Measurements from ENCODE around the gene ABHD16B. TPM values are rescaled to one million over a fixed set of nuclear protein-coding genes. Genes with fewer than 3 reads are reported as not detected.
A peak's percentile ranks its signal among the peaks of the same experiment; 100 is the strongest.

Gene ABHD16B
- total and polyA plus RNA-seq, 10 of the 15 experiments (the other 5 are each of a cell fraction or from before 2014, with no cell fraction given), result 0.13 TPM; not detected in 9

- Histone ChIP-seq H3K4me3 (no peak overlapping the region), H3K9me3 (replicated peaks; ENCODE audit: control insufficient read depth, insufficient read depth, low read length) (no peaks in the 10 kb centered on the region), H3K79me2 (ENCODE audit: control insufficient read depth, insufficient read depth, low read length) (no peaks in the 10 kb centered on the region), H3K27me3 (replicated peaks in 1 of 2; ENCODE audit: control insufficient read depth in 2 of 2, insufficient read depth in 2 of 2, low read length in 1 of 2) (no peaks in the 10 kb centered on the region), H4K20me1 (ENCODE audit: control insufficient read depth, insufficient read depth) (no peaks in the 10 kb centered on the region), H3K4me1 (ENCODE audit: control insufficient read depth, insufficient read depth, low read length) (0 out of 2 replicates have a peak, but pooled peaks cover 3% of the 10 kb centered on the region), H2AFZ (ENCODE audit: control insufficient read depth, low read depth, low read length) (no peak overlapping the region), H3K36me3 (ENCODE audit: control insufficient read depth in 2 of 2, insufficient read depth in 2 of 2, low read length in 1 of 2) (peaks cover 10 to 34% of the 10 kb centered on the region in 2 experiments; a peak in 3 of 4 replicates), H3K4me2 (ENCODE audit: control insufficient read depth, insufficient read depth) (no peak overlapping the region), H3K9ac (ENCODE audit: control insufficient read depth, insufficient read depth, low read length) (no peak overlapping the region), H3K27ac (ENCODE audit: control insufficient read depth, insufficient read depth) (no peak overlapping the region)
- no peak for FAIRE-seq
- intact Hi-C loops (cut with micrococcal nuclease; ENCODE audit: unreplicated experiment) (no loop called here), in situ Hi-C loops (cut with MboI) (no loop called here)
- POLR2A ChIA-PET, result no interaction called here
- BruUV-seq (replicated peaks), result no TSS peak
- RAD21 ChIA-PET (ENCODE audit: unreplicated experiment), result no interaction called here
- 72% methylated on average over 21 of the region's 21 CpGs for WGBS (ENCODE audit: insufficient coverage, insufficient replicate concordance, low lambda C conversion rate, missing lambda C conversion rate)
- SMC1A ChIA-PET (ENCODE audit: uncharacterized antibody, unreplicated experiment), result no interaction called here
- no peak for DNase-seq (ENCODE audit: low read depth, low spot score)
- ATAC-seq, result peak; percentile 69
- CTCF ChIA-PET, result no interaction called here
- TF ChIP-seq RB1 (IDR thresholded peaks at IDR 0.05; ENCODE audit: borderline replicate concordance), result no peak
- TF ChIP-seq PAX8 (IDR thresholded peaks at IDR 0.05), result no peak
- no peak for TF ChIP-seq CREM (IDR thresholded peaks at IDR 0.05; ENCODE audit: low read depth)
- TF ChIP-seq HDGF (IDR thresholded peaks at IDR 0.05), result no peak
- TF ChIP-seq, protein P1, sequence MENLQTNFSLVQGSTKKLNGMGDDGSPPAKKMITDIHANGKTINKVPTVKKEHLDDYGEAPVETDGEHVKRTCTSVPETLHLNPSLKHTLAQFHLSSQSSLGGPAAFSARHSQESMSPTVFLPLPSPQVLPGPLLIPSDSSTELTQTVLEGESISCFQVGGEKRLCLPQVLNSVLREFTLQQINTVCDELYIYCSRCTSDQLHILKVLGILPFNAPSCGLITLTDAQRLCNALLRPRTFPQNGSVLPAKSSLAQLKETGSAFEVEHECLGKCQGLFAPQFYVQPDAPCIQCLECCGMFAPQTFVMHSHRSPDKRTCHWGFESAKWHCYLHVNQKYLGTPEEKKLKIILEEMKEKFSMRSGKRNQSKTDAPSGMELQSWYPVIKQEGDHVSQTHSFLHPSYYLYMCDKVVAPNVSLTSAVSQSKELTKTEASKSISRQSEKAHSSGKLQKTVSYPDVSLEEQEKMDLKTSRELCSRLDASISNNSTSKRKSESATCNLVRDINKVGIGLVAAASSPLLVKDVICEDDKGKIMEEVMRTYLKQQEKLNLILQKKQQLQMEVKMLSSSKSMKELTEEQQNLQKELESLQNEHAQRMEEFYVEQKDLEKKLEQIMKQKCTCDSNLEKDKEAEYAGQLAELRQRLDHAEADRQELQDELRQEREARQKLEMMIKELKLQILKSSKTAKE (IDR thresholded peaks at IDR 0.05; ENCODE audit: low read depth, poor library complexity, severe bottlenecking), result peak; percentile 40
- peak; percentile 73 for TF ChIP-seq MEF2B (IDR thresholded peaks at IDR 0.05; ENCODE audit: partially characterized antibody, poor library complexity, severe bottlenecking)
- TF ChIP-seq CBX3 (IDR thresholded peaks at IDR 0.05; ENCODE audit: borderline replicate concordance, low read depth), result no peak
- peak in 1 of 2 experiments; percentile 34; a peak in 1 of 4 replicates for TF ChIP-seq BHLHE40 (IDR thresholded peaks at IDR 0.05; ENCODE audit: borderline replicate concordance in 1 of 2, low read depth in 2 of 2, low read length in 1 of 2)
- TF ChIP-seq ATF7 (IDR thresholded peaks at IDR 0.05; ENCODE audit: low read depth), result peak; percentile 41; the same call in 1 of the 2 replicates
- no peak for TF ChIP-seq ZNF687 (IDR thresholded peaks at IDR 0.05)
- TF ChIP-seq NFYA (IDR thresholded peaks at IDR 0.05; ENCODE audit: borderline replicate concordance, low read depth, low read length), result no peak
- TF ChIP-seq, protein P2, sequence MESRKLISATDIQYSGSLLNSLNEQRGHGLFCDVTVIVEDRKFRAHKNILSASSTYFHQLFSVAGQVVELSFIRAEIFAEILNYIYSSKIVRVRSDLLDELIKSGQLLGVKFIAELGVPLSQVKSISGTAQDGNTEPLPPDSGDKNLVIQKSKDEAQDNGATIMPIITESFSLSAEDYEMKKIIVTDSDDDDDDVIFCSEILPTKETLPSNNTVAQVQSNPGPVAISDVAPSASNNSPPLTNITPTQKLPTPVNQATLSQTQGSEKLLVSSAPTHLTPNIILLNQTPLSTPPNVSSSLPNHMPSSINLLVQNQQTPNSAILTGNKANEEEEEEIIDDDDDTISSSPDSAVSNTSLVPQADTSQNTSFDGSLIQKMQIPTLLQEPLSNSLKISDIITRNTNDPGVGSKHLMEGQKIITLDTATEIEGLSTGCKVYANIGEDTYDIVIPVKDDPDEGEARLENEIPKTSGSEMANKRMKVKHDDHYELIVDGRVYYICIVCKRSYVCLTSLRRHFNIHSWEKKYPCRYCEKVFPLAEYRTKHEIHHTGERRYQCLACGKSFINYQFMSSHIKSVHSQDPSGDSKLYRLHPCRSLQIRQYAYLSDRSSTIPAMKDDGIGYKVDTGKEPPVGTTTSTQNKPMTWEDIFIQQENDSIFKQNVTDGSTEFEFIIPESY (IDR thresholded peaks at IDR 0.05), result no peak
- TF ChIP-seq SMC3 (IDR thresholded peaks at IDR 0.05; ENCODE audit: borderline replicate concordance, low read length), result no peak
- TF ChIP-seq KDM1A (IDR thresholded peaks at IDR 0.05; ENCODE audit: borderline replicate concordance), result no peak
- TF ChIP-seq DPF2 (IDR thresholded peaks at IDR 0.05), result no peak
- TF ChIP-seq ZNF24 (IDR thresholded peaks at IDR 0.05), result no peak
- TF ChIP-seq CHD1 (IDR thresholded peaks at IDR 0.05; ENCODE audit: low read depth, low read length), result no peak
Measured at GRCh38 chr20:63884506-63885263, 23.4 kb downstream of the ABHD16B start.
